Measurements from ENCODE around the gene BACE1. TPM values are rescaled to one million over a fixed set of nuclear protein-coding genes. Genes with fewer than 3 reads are reported as not detected.
"Not testable (repeated sequence)": the region's sequence is repeated elsewhere in the genome, so short reads cannot be mapped to it uniquely, and the experiment has no call there.

The BACE1 gene
- total RNA-seq, 1 donor from 2014 or later = 10.7 TPM

DNA sequence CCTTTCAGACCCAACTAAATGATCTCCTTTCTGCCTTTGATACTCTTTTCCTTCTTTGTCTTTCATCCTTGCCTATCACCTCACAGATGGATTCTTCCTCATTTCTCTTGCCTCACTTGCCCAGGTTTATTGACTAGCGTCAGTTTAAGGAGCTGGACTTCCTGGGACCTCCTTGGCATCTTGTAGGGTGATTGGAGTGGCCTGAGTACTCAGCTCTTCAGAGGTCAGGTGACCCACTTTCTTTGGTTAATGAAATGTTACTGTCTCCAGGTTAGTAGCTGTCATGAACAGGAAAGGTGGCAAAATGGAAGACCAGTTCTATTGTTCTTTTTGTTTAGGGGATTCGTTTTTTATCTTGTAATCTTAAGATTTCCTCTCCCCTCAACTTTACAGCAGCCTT is 29.5 kb downstream of the BACE1 start:
- intact Hi-C loops (cut with DNase I) = no loop called here
- ATAC-seq (no peak), DNase-seq (ENCODE audit: missing footprints) (no peak)

GRCh38 chr11:117284053-117284452 is 32.0 kb downstream of the BACE1 start:
- ATAC-seq (no peak), DNase-seq (ENCODE audit: missing footprints) (no peak)
- intact Hi-C loops (cut with DNase I) = no loop called here

DNA sequence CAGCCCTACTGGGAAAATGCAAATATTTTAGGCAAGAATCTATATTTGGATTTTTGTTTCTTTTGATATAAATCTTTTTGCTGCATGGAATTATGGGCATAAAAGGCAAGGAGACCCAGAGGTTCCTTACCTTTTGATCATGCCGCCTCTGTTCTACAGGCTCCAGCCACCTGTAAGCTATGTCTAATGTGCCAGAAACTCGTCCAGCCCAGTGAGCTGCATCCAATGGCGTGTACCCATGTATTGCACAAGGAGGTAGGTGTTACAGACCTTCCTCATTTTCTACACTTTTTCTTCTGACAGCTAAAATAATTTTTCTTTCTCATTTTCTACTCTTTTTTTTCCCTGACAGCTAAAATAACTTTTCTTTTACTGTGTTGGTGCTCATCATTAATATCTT is 33.1 kb downstream of the BACE1 start:
- intact Hi-C loops (cut with DNase I) = no loop called here
- ATAC-seq (no peak), DNase-seq (ENCODE audit: missing footprints) (no peak)

GRCh38 chr11:117281869-117282268 is 34.2 kb downstream of the BACE1 start:
- intact Hi-C loops (cut with DNase I) = no loop called here
- DNase-seq (ENCODE audit: missing footprints) (no peak), ATAC-seq (no peak)

- intact Hi-C loops (cut with DNase I) = no loop called here
- ATAC-seq = no peak
- no peak for DNase-seq (ENCODE audit: missing footprints)
Measured at GRCh38 chr11:117281159-117281558, 34.9 kb downstream of the BACE1 start.

DNA sequence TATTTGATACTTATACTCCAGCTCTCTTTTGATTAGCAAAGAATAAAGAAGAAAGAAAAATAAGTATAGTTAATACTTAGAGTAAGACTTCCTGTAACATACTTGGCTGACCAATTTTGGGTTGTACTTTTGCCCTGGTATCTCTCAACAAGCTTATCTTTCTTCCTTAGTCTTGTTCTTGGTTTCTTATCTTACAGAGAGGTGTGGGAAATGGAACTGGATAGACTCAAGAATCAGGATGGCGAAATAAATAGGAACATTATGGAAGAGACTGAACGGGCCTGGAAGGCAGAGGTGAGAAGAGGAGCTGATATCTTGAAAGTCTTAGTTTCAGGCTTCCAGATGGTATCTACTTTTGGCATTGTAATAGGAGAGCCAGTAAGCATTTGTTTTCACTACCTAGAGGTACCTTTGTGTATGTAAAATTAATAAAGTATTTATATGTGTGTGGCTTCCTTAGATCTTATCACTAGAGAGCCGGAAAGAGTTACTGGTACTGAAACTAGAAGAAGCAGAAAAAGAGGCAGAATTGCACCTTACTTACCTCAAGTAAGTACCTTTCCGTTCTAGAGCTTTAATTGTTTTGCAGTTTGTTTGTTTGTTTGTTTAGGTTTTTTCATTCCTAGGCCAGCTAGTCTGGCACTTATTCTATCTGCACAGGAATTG is 36.2 kb downstream of the BACE1 start:
- ATAC-seq = no peak
- DNase-seq (ENCODE audit: missing footprints) = no peak
- intact Hi-C loops (cut with DNase I) = no loop called here

DNA sequence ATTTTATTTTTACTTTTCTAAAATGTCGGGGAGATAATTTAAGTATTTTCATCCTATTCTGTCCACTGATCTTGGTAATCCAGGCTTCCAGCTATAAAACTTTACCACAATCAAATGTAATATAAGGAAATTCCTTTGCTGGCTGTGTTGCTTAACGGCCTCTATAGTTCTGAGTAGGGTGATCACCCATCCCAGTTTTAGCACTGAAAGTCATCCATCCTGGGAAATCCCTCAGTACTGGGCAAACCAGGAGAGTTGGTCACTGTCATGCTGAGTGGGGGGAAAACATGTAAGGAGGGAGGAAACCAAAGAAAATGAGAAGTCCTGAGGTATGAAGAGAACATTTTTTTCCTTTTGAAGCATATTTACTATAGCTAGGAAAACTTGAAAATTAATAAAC is 37.7 kb downstream of the BACE1 start:
- intact Hi-C loops (cut with DNase I) = no loop called here
- DNase-seq (ENCODE audit: missing footprints) (no peak), ATAC-seq (no peak)

DNA sequence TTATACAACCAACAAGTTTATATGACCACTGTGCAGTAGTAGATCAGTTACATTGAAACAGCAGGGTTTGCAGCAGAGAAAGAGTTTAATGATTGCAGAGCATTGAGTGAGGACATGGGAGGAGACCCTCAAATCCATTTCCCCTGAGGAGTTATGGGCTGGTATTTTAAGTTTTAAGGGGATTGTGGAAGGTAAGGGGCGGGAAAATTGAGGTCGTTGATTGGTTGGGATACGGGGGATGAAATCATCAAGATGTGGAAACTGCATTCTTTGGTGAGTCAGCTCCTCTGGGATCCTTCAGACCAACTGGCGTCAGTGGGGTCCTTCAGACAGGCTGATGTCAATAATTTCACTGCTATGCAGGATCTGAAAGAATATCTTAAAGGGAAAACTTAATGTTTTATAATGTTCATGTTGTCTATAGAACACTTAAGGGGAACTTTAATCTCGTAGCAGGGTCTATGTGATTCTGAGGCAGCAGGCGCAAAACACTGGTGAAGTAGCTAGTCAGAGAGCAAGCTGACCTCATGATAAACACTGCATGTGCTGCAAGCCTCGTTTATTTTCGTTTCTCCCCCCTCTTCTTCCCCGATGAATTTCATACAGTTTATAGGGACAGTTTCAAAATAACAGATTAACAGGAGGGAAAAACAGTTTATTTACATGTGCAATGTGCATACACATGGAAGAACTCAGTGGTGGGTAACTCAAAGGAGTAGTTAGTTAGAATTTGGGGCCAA is 42.3 kb downstream of the BACE1 start:
- ATAC-seq (no peak), DNase-seq (ENCODE audit: missing footprints) (no peak)
- intact Hi-C loops (cut with DNase I) = no loop called here

- intact Hi-C loops (cut with DNase I); ATAC-seq; DNase-seq (ENCODE audit: missing footprints): not testable (repeated sequence)
Measured at GRCh38 chr11:117272175-117272574, 43.9 kb downstream of the BACE1 start.

- no peak for ATAC-seq
- DNase-seq (ENCODE audit: missing footprints) = no peak
- intact Hi-C loops (cut with DNase I) = no loop called here
Measured at GRCh38 chr11:117271208-117271607, 44.8 kb downstream of the BACE1 start.

DNA sequence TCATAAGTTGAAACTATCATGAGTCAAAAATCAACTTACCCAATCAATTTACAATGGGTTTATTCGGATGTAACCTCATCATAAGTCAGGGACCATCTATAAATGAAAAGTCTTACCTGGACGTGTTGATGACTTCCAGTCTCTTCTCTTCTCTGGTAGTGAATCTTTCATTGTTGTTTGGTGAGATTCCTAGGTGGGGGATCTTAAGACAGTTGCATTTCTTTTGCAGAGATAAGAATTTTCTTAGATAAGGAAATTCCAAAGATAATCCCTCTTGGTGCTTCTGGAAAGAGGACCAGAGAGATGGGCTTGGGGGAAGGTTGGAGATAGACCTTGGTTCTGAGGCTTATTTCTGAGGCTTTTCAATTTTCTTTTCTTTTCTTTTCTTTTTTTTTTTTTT is 46.2 kb downstream of the BACE1 start:
- intact Hi-C loops (cut with DNase I) = no loop called here
- DNase-seq (ENCODE audit: missing footprints) (no peak), ATAC-seq (no peak)

DNA sequence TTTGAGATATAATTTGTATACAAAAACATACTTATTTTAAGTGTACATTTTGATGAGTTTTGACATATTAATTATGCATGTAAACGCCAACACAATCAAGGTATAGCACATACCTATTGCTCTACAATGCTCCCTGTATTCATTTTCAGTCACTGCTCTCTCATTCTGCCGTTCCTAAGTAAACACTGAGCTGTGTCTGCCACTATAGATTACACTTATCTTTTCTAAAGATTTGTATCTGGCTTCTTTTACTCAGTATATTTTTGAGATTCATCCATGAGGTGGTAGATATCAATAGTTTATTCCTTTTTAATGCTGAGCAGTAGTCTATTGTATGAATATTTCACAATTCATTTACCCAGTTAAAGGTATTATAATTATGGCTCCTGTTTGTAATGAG is 50.3 kb downstream of the BACE1 start:
- no peak for ATAC-seq
- no peak for DNase-seq (ENCODE audit: missing footprints)
- intact Hi-C loops (cut with DNase I) = no loop called here

DNA sequence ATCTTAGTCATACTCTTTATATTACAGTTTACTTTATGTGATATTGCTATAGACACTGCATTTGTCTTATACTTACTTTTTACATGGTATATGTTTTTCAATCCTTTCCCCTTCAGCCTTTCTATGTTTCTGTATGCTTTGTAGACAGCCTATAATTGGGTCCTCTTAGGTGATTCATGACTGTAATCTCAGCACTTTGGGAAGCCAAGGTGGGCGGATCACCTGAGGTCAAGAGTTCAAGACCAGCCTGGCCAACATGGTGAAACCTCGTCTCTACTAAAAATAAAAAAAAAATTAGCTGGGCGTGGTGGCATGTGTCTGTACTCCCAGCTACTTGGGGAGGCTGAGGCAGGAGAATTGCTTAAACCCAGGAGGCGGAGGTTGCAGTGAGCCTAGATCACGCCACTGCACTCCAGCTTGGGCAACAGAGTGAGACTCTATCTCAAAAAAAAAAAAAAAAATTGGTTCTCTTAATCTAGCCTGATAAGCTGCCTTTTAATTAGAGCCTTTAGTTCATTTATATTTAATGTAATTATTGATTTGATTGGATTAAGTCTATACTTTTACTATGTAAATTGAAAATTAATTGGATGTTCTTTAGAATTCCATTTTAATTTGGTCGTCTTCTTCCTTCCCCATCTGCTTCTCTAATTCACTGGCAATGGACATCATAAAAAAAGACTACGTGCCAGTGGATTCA is 51.3 kb downstream of the BACE1 start:
- ATAC-seq; intact Hi-C loops (cut with DNase I); DNase-seq (ENCODE audit: missing footprints): not testable (repeated sequence)

DNA sequence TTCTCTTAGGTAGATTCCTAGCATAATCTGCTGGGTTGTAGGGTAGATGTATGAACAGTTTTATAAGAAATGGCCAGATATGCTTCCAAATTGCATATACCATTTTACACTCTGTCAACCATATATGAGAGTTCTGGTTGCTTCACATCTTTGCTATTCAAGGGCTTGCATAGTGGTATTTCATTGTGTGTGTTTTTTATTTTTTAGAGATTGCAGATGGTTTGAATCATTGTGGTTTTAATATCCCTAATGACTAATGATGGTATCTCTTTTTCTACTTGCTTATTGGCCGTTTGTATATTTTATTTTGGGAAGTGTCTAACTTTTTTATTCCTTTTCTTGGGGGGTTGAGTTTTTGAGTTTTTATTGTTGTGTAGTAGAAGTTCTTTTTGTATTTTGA is 56.6 kb downstream of the BACE1 start:
- DNase-seq (ENCODE audit: missing footprints) (no peak), ATAC-seq (no peak)
- intact Hi-C loops (cut with DNase I) = no loop called here

DNA sequence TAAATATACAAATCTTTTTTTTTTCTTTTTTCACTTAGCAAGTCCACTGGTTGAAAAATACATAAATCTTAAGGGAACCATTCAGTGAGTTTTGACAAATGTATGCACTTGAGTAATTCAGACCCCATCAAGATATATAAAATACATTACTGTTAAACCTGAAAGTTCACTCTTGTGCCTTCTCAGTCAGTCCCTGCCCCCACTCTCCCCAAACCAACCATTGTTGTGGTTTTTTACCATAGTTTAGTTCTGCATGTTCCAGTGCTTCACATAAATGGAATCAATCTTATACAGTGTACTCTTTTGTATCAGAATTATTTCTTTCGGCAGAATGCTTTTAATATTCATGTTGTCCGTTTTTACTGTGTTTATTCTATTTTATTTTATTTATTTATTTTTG is 57.5 kb downstream of the BACE1 start:
- intact Hi-C loops (cut with DNase I) = no loop called here
- DNase-seq (ENCODE audit: missing footprints) (no peak), ATAC-seq (no peak)

DNA sequence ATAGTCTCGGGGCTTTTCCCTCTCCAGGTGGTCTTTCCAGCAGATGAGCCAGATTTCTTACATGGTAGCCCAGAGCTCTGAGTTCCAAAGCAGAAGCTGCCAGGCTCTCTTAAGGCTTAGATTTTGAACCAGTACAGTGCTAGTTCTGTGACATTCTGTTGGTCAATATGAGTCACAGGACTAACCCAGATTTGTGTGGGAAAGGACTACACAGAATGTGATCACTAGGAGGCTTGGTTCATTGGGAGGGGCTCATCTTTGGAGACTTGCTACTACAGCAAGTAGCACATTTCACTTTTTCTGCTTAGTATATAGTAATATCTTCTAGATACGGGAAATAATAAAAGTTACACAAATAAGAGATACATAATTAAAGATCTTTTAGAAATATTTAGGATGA is 59.5 kb downstream of the BACE1 start:
- intact Hi-C loops (cut with DNase I) = no loop called here
- ATAC-seq (no peak), DNase-seq (ENCODE audit: missing footprints) (no peak)

GRCh38 chr11:117255966-117256365 is 60.1 kb downstream of the BACE1 start:
- ATAC-seq = no peak
- no peak for DNase-seq (ENCODE audit: missing footprints)
- intact Hi-C loops (cut with DNase I) = no loop called here

DNA sequence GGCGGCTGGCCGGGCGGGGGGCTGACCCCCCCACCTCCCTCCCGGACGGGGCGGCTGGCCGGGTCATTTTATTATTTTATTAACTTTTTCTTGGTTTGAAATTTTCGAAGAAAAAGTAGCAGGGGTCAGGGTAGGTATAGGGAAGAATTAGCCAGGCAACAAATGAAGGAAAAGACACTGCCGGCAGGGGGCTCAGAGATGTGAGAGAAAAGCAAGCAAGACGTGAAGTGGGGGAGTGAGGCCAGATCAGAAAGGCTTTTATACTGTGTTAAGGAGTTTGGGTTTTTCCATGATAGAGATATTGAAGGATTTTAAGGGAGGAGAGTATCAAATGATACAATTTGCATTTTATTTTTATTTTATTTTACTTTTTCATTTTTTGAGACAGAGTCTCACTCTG is 64.5 kb downstream of the BACE1 start:
- ATAC-seq = no peak
- DNase-seq (ENCODE audit: missing footprints) = no peak
- intact Hi-C loops (cut with DNase I) = no loop called here

- DNase-seq (ENCODE audit: missing footprints) (no peak), ATAC-seq (no peak)
- intact Hi-C loops (cut with DNase I) = no loop called here
Measured at GRCh38 chr11:117249571-117249970, 66.5 kb downstream of the BACE1 start.

DNA sequence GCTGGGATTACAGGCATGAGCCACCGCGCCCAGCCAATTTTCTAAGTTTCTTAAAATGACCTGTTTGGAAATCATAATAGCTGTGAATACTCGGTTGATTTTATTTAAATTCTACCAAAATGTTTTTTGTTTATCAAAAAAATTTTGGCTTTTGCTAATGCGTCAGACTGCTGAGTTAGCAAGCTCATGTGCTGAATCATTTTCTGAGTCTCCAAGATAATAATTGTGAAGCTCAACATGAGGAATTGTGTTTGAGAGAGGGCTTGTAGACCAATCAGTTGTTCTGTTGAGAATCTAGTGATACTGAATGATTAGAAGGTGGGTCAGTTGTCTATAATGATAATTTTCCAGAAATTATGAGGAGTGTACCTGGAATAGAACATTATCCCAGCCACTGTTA is 67.7 kb downstream of the BACE1 start:
- ATAC-seq = no peak
- DNase-seq (ENCODE audit: missing footprints) = no peak
- intact Hi-C loops (cut with DNase I) = no loop called here
